Kidney epithelial cell (primary cell): ENCODE measurements around the gene MATN1. TPM values are rescaled to one million over a fixed set of nuclear protein-coding genes. Genes with fewer than 3 reads are reported as not detected.

ENCODE experiments used
- DNase-seq: peaks from one replicate; pipeline ENCODE4 v3.0.0-alpha.2; 2010; ENCODE audit warnings: low read depth
- H3K27me3 ChIP-seq: 2 replicates; pipeline ENCODE4 v1.6.0; 2011; ENCODE audit warnings: low read length; ENCODE audit not compliant: control insufficient read depth, insufficient read depth
- H3K36me3 ChIP-seq: 2 replicates; pipeline ENCODE4 v1.5.1; 2011; ENCODE audit warnings: low read length; ENCODE audit not compliant: control insufficient read depth, insufficient read depth
- H3K4me3 ChIP-seq: 2 replicates; pipeline ENCODE4 v1.5.1; 2011; ENCODE audit warnings: low read depth, mild to moderate bottlenecking, control low read depth, low read length
- CTCF ChIP-seq: IDR thresholded peaks from 2 replicates; pipeline ENCODE4 v1.5.1; 2011; ENCODE audit warnings: mild to moderate bottlenecking, moderate library complexity, low read length, control low read depth, inconsistent platforms; ENCODE audit not compliant: insufficient read depth, poor library complexity, severe bottlenecking
- total RNA-seq: library from RNA; depleted of rRNA; stranded (reverse); fragments of >200 nt; gene quantifications from 2 replicates; pipeline ENCODE4 v1.2.3, GENCODE V29; 2015

Gene MATN1
- total RNA-seq, 1 donor from 2014 or later: 0.04 TPM

GRCh38 chr1:30738715-30739559 is 15.6 kb upstream of the MATN1 start:
- DNase-seq: no peak
- Histone ChIP-seq H3K27me3 (no peaks in the 10 kb centered on the region), H3K4me3 (no peak overlapping the region), H3K36me3 (no peaks in the 10 kb centered on the region)
- no peak for TF ChIP-seq CTCF

DNA sequence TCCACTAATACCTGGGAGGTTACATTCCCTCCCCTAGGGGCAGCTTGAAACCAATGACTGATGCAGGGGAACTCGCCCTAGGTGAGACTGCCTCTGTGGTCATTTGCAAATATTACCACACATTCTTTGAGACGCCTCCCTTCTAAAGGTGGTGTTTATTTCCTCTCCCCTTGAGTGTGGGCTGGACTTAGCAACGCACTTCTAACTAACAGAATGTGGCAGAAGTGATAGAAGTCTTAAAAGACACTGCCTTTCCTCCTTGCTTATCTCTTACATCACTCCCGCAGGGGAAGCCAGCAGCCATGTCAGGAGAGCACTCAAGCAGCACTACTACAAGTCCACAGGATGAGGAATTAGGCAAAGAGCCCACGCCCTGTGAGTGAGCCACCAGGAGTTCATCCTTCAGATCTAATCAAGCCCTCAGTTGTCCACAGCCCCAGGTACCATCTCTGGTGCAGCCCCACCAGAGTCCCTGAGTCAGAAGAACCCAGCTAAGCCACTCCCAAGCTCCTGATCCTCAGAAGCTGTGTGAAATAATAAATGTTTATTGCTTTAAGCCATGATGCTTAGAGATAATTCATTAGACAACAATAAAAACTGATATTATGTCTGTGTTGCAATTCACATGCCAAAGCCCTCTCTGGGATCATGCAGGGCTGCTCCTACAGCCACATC is 14.8 kb upstream of the MATN1 start:
- no peak for TF ChIP-seq CTCF
- Histone ChIP-seq H3K4me3 (no peak overlapping the region), H3K36me3 (no peaks in the 10 kb centered on the region), H3K27me3 (no peaks in the 10 kb centered on the region)
- no peak for DNase-seq

DNA sequence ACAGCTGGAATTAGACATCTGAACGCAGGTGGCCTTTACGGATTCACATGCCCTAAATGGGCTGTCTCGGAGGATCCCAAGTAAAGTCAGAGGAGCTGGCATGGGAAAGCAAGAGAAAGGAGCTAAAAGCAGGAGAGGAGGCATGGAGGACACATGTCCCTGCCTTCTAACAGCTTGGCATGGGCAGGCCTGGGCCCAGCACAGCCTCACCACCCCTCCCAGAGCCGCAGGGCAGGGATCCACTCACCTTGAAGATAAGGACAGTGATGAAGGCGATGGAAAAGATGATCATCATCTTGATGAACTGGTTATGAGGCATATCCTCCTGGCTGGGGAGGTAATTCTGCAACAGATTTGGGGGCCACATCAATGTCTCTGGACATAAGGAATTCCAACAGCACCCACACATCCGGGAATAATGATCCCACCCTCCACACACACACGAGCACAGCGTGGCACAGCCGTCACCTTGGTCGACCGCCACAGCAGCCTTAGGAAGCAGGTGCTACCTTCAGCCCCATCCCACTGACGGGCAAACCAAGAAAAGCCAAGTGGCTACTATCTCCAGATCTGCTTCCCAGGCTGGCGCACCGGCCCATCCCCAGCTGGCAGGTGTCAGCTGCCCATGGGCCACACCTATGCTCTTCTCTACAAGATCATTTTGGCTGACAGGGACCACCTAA is 14.1 kb upstream of the MATN1 start:
- Histone ChIP-seq H3K4me3 (no peak overlapping the region), H3K36me3 (no peaks in the 10 kb centered on the region), H3K27me3 (no peaks in the 10 kb centered on the region)
- no peak for DNase-seq
- no peak for TF ChIP-seq CTCF

DNA sequence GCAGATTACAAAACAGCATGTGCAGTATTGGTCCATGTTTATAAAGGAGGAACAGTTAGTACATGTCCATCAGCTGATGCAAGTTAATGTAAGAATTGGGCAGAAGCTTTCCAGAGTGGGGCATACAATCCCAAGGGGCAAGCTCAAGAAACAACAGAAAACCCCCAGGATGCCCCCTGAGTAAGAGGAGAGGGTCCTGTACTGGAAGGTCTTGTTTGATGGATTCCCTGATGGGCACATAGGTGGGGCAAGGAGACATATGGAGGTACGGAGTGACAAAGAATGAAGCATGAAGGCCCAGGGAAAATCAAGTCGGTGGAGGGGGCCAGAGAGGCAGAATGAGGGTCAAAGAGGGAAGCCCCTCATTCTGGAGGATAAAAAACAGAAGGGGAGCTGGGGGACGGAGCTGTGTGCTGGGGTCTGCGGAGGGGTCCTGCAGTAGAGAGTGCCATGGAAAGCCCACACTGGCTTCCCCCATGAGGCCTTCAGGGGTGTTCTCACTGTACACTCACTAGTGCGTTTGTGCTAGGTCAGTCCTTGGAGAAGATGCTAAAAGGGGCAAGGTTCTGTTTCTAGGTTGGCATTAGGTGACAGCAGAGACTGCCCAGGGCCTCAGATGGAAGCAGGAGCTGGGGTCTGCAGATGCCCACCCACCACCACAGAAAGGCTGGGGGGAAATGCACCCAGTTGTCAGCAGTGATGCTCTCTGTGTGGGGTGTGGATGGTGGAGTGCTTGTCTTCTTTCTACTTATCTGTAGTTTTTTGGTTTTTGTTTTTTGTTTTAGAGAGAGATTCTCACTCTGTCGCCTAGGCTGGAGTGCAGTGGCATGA is 12.5 kb upstream of the MATN1 start:
- DNase-seq: no peak
- Histone ChIP-seq H3K27me3 (no peaks in the 10 kb centered on the region), H3K36me3 (no peaks in the 10 kb centered on the region), H3K4me3 (no peak overlapping the region)
- TF ChIP-seq CTCF: no peak

GRCh38 chr1:30735124-30735523 is 11.7 kb upstream of the MATN1 start:
- no peaks in the 10 kb centered on the region for H3K36me3 ChIP-seq

More at GRCh38 chr1:30735124-30735523, 11.7 kb upstream of the MATN1 start:
- H3K27me3 ChIP-seq: no peaks in the 10 kb centered on the region
- no peak for TF ChIP-seq CTCF
- H3K4me3 ChIP-seq: no peak overlapping the region
- no peak for DNase-seq
